CD4-positive, alpha-beta T cell treated with Interleukin-12 subunit alpha and Interleukin-12 subunit beta, for 1 hour (primary cell): ENCODE data around the gene EBNA1BP2.
"Not testable (repeated sequence)": the region's sequence is repeated elsewhere in the genome, so short reads cannot be mapped to it uniquely, and the experiment has no call there.

Experiments used
- DNase-seq: peaks from one replicate; pipeline ENCODE4 v3.0.0-alpha.2; 2020

The EBNA1BP2 gene

GRCh38 chr1:43171876-43172526 is at the start of gene EBNA1BP2, which contains the start of gene CFAP57:
EBNA1BP2 (minus strand) TSS chr1:43172290; CDS start chr1:43172118, 172 bp downstream.
CFAP57 (plus strand) TSS chr1:43172330; CDS start chr1:43172754, 424 bp downstream.
- DNase-seq: peak; percentile 94

- DNase-seq: no peak
Observed at GRCh38 chr1:43221797-43222196, 49.7 kb upstream of the EBNA1BP2 start.

- DNase-seq: no peak
Observed at GRCh38 chr1:43220905-43221778, 49.1 kb upstream of the EBNA1BP2 start.

GRCh38 chr1:43217747-43218146 is 45.7 kb upstream of the EBNA1BP2 start:
- DNase-seq: no peak

- DNase-seq: no peak
Observed at GRCh38 chr1:43214501-43215444, 42.7 kb upstream of the EBNA1BP2 start.

GRCh38 chr1:43208277-43208676 is 36.2 kb upstream of the EBNA1BP2 start:
- DNase-seq: not testable (repeated sequence)

- DNase-seq: no peak
Observed at GRCh38 chr1:43207229-43207853, 35.3 kb upstream of the EBNA1BP2 start.

GRCh38 chr1:43206600-43207228 is 34.6 kb upstream of the EBNA1BP2 start:
- DNase-seq: no peak

- no peak for DNase-seq
Observed at GRCh38 chr1:43205671-43206070, 33.6 kb upstream of the EBNA1BP2 start.

GRCh38 chr1:43204394-43204793 is 32.3 kb upstream of the EBNA1BP2 start:
- no peak for DNase-seq

- DNase-seq: no peak
Observed at GRCh38 chr1:43203859-43204258, 31.8 kb upstream of the EBNA1BP2 start.

GRCh38 chr1:43199093-43199726 is 27.1 kb upstream of the EBNA1BP2 start:
- no peak for DNase-seq

GRCh38 chr1:43197343-43198127 is 25.4 kb upstream of the EBNA1BP2 start:
- no peak for DNase-seq

- no peak for DNase-seq
Observed at GRCh38 chr1:43194509-43194908, 22.4 kb upstream of the EBNA1BP2 start.

- DNase-seq: no peak
Observed at GRCh38 chr1:43188106-43188505, 16.0 kb upstream of the EBNA1BP2 start.

- no peak for DNase-seq
Observed at GRCh38 chr1:43184995-43185394, 12.9 kb upstream of the EBNA1BP2 start.

GRCh38 chr1:43184388-43184787 is 12.3 kb upstream of the EBNA1BP2 start:
- DNase-seq: no peak

- DNase-seq: no peak
Observed at GRCh38 chr1:43177691-43178090, 5.6 kb upstream of the EBNA1BP2 start.

- no peak for DNase-seq
Observed at GRCh38 chr1:43174873-43175272, 2.8 kb upstream of the EBNA1BP2 start.

GRCh38 chr1:43172527-43172972 is 460 bp upstream of the EBNA1BP2 start:
- DNase-seq: peak; percentile 91
